Measurements from ENCODE around the gene CCDC198. TPM values are rescaled to one million over a fixed set of nuclear protein-coding genes. Genes with fewer than 3 reads are reported as not detected.

CCDC198 gene
- total RNA-seq, 3 donors from 2014 or later = not detected

- Histone ChIP-seq H3K4me1 (ENCODE audit: low read depth) (no peaks in the 10 kb centered on the region), H3K9me3 (no peaks in the 10 kb centered on the region), H3K36me3 (ENCODE audit: low read depth) (no peaks in the 10 kb centered on the region), H3K4me3 (no peak overlapping the region)
- intact Hi-C loops (cut with DNase I, micrococcal nuclease) = loop anchor here (5.0 to 10.0 kb wide), 2 partner anchors 585 to 588 kb away; no protein-coding TSS in a partner anchor
- ATAC-seq (no peak), DNase-seq (peak in 1 of 3 donors; percentile 21)
- TF ChIP-seq CTCF (IDR thresholded peaks at IDR 0.05) = no peak
Measured at GRCh38 chr14:57486767-57487379, 6.8 kb downstream of the CCDC198 start.

GRCh38 chr14:57485635-57486034 is 8.0 kb downstream of the CCDC198 start:
- intact Hi-C loops (cut with DNase I, micrococcal nuclease) = loop anchor here (5.0 to 10.0 kb wide), 2 partner anchors 587 to 589 kb away; no protein-coding TSS in a partner anchor
- no peak for TF ChIP-seq CTCF (IDR thresholded peaks at IDR 0.05)
- DNase-seq = no peak
- no peaks in the 10 kb centered on the region for H3K4me1 ChIP-seq (ENCODE audit: low read depth)
- H3K9me3 ChIP-seq = no peaks in the 10 kb centered on the region
- no peak for ATAC-seq
- H3K36me3 ChIP-seq (ENCODE audit: low read depth) = no peaks in the 10 kb centered on the region
- no peak overlapping the region for H3K4me3 ChIP-seq

- Histone ChIP-seq H3K36me3 (ENCODE audit: low read depth) (no peaks in the 10 kb centered on the region), H3K4me3 (no peak overlapping the region), H3K4me1 (ENCODE audit: low read depth) (no peaks in the 10 kb centered on the region), H3K9me3 (no peaks in the 10 kb centered on the region)
- intact Hi-C loops (cut with DNase I, micrococcal nuclease) = loop anchor here in 1 of 2 donors (10.0 kb wide), 1 partner anchor 593 kb away; no protein-coding TSS in a partner anchor
- DNase-seq = no peak
- ATAC-seq = no peak
- TF ChIP-seq CTCF (IDR thresholded peaks at IDR 0.05) = no peak
Measured at GRCh38 chr14:57482120-57482519, 11.5 kb downstream of the CCDC198 start.

GRCh38 chr14:57480051-57480450 is 13.6 kb downstream of the CCDC198 start:
- no peaks in the 10 kb centered on the region for H3K4me1 ChIP-seq (ENCODE audit: low read depth)
- no peak for TF ChIP-seq CTCF (IDR thresholded peaks at IDR 0.05)
- H3K36me3 ChIP-seq (ENCODE audit: low read depth) = no peaks in the 10 kb centered on the region
- DNase-seq (no peak), ATAC-seq (no peak)
- intact Hi-C loops (cut with DNase I, micrococcal nuclease) = loop anchor here in 1 of 2 donors (10.0 kb wide), 1 partner anchor 595 kb away; no protein-coding TSS in a partner anchor
- no peaks in the 10 kb centered on the region for H3K9me3 ChIP-seq
- H3K4me3 ChIP-seq = no peak overlapping the region

GRCh38 chr14:57479197-57479596 is 14.5 kb downstream of the CCDC198 start:
- Histone ChIP-seq H3K9me3 (no peaks in the 10 kb centered on the region), H3K4me3 (no peak overlapping the region), H3K36me3 (ENCODE audit: low read depth) (no peaks in the 10 kb centered on the region), H3K4me1 (ENCODE audit: low read depth) (no peaks in the 10 kb centered on the region)
- TF ChIP-seq CTCF (IDR thresholded peaks at IDR 0.05) = no peak
- DNase-seq = no peak
- intact Hi-C loops (cut with DNase I, micrococcal nuclease) = no loop called here
- no peak for ATAC-seq
